GM19099 (cell line): ENCODE results near the gene ECHDC3.

Source experiments
- POLR2A ChIP-seq: IDR thresholded peaks from 3 replicates; pipeline ENCODE4 v1.6.1; 2011; ENCODE audit warnings: low read depth; ENCODE audit not compliant: insufficient read length; ENCODE audit errors: extremely low read depth

ECHDC3 gene

DNA sequence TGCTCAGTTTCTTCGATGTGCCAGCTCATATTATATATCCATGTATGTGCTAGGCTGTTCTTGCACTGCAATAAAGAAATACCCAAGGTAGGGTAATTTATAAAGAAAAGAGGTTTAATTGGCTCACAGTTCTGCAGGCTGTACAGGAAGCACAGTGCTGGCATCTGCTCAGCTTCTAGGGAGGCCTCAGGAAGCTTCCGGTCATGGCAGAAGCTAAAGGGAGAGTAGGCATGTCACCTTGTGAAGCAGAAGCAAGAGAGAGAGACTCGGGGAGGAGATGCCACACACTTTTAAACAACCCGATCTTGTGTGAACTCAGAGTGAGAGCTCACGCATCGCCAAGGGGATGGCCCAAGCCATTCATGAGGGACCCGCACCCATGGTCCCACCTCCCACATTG lies 13.8 kb upstream of the ECHDC3 start:
- TF ChIP-seq POLR2A, result no peak

DNA sequence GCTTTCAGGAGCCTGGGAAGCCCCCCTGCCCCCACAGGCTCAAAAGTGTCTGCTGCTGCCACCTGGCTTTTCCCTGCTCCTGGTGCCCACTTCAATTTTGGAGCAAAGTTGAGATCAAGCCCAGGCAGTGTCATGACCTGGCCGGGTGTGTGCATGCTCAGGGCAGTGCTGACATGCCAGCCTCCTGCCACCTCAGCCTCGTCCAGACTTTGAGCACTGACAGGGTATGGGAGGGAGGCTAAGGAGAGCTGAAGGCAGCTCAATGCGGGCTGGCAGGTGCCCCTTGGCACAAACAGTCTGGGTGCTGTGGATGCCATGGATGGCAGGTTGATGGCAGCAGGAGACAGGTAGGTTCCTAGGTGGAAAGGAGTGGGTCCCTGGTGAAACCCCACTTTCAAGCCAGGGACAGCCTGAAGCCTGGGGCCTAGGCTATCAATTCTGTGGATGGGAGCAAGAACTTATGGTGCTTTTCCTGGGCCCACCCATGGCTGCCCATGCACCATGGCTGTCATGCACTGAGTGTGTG lies 12.3 kb upstream of the ECHDC3 start:
- no peak for TF ChIP-seq POLR2A

DNA sequence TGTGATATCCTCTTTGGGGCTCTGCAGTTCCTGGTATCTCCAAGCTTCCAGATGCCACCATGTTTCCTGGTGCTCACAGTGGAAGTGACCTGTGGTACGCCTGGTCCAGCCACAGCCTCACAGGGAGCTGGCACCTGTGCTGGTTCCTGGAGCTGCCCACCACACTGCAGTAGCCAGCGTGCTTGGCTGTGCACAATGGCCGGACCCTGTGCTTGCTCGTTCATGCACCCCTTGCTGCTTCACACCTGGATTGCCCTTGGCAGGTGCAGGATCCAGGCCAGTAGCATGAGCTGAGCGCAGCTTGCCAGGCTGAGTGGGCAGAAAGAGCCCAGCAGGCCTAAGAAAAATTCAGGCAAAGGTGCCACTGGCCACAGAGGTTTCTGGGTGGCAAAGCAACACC lies 11.4 kb upstream of the ECHDC3 start:
- no peak for TF ChIP-seq POLR2A

DNA sequence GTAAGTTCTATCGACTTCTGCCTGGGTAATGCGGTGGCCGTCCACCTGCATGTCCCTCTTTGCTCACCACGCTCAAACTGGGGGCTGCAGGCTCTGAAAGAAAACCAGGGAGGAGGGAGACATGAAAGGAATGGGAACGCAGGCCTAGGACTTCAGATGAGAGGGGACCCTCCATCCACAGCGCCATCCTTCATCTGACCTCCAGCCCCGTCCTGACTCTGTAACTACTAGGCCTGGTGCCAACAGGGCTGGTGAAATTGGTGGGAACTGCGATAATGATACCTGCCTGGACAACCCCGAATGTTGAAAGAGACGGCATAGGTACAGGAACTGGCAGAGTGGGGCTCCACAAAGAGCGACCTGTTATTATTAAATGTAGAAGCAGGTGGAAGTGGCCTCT lies 1.3 kb upstream of the ECHDC3 start:
- no peak for TF ChIP-seq POLR2A

DNA sequence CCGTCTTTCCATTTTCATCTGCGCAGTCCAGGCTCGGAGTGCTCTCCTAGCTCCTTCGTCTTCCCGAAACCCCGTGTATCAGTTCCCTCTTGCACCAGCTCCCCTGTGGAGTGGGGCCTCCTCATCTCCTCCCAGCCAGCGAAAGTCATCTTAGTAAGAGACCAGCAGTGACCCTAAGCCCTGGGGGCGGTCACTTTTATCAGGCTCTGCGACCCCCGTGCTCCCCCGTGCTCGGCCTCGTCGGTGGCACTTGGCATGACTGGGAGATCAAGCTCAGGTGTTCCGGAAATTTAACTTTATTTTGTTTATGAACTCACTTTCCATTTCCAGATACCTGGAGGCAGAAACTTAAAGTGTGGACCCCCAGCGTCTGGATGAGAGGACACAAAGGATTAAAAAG lies 574 bp upstream of the ECHDC3 start:
- no peak for TF ChIP-seq POLR2A

DNA sequence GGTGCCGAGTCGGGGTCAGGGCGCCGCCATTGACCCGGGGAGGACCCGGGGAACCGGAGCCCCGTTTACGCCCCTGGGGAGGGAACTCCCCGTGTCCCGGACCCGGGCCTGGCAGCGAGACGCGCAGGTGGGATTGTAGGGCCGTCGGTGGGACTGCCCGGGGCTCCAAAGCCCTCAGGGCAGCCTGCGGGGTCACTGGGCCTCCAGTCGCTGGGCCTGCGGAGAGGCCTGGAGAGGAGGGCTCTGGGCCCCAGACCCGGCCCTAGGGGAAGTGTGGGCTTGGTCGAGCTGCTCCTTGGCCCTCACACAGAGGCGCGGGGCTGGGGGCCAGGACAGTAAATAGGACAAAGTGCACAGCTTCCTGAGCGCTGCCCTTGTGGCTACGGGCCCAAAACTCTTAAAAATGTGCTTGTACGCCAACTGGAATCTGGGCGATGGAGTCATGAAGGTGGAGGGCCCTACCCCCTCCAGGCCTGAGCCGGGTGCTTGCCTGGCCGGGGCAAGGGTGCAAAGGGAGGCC lies 657 bp downstream of the ECHDC3 start:
- TF ChIP-seq POLR2A, result no peak

DNA sequence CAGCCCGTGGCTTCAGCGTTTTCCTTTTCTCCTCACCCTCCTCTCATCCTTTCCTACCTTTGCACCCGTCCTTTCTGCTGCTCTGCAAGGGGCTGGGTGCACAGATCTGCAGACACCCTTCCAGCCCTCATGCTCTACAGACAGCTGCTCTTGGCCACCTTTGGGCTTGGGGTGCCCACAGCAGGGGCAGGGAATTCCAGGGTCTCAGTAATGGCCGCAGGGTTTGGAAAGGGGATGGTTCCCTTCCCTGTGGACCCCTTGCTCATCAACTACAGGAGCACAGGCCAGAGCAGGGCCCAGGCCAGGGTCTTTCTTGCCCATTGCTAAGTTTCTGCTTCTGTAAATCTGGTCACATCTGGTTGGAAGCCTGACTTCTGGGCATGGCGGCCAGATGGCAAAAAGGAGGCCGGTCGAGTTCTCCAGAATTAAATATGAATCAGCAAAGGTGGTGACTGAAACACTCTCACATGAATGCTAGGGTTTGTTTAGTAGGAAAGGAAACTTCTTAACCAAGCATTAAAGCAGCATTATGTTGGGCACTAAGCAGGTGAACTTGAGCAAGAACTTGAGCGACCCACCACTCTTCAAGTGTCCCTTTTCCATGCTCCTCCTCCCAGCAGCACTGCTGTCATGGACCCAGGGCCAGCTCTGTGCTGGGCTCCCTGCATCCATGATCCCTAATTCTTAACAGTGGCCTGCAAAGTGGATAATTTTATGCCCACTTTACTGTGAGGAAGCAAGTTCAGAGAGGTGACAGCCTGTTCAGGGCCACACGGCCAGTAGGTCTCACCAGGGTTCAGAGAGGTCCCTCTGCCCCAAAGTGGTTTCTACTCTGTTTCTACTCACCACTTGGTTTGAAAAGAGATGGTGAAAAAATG lies 1.5 kb downstream of the ECHDC3 start:
- TF ChIP-seq POLR2A, result no peak

DNA sequence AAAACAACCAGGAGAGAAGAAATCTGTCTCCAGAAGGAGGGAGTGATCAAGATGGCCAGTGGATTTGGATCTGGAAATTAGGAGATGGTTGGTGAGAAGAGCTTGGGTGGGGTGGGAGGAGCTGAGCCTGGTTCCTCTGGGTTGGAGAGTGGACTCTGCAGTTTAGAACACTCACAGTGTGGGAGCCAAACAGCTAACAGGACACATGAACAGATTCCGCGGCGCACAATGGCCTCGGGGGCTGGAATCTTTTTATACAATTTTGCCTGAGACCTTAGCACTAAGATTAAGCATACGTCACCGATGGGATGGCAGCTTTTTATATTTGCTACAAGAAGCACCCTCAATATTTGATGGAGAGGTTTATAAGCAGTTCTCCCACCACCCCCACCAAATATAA lies 2.9 kb downstream of the ECHDC3 start:
- no peak for TF ChIP-seq POLR2A

DNA sequence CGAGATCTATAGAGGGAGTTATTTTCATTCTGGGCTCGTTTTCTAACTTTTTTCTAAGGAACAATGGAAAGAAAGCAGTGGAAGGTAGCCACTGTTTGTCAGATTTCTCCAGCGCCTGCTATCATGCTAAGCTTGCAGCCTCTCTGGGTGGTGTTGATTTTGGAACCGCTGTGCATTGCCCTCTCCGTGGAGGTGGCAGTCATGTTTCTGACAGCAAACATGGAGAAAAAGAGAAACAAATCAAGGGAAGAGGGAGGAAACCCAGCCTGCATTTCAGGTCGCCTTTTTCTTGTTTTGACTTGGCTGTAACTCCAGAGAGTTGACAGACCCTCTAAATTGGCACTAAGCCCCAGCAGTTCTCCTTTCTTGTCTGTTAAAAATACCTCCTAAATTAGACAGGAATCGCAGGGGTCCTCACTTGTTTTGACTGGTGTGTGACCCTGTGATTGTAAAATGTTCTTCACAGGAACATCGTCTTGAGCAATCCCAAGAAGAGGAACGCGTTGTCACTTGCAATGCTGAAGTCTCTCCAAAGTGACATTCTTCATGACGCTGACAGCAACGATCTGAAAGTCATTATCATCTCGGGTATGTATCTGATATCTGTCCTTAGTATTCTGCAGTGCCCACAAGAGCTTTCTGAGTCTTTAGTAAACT lies 4.8 kb downstream of the ECHDC3 start:
- no peak for TF ChIP-seq POLR2A

DNA sequence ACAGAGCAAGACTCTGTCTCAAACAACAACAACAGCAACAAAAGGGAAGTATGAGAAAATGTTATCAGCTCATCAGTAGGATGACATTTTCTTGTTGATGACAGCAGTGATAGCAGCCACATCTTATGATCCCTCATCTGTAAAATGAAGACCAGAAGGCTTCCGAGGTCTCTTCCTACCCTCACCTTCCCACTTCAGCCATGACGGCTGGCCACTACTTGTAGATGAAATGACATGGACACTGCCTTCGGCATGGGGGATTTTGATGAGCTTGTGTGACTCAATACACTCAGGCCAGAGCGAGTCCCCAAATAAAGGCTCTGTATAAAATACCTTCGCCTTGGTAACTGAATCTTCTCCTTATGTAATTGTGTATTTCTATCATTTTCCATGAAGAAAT lies 6.7 kb downstream of the ECHDC3 start:
- TF ChIP-seq POLR2A, result no peak

DNA sequence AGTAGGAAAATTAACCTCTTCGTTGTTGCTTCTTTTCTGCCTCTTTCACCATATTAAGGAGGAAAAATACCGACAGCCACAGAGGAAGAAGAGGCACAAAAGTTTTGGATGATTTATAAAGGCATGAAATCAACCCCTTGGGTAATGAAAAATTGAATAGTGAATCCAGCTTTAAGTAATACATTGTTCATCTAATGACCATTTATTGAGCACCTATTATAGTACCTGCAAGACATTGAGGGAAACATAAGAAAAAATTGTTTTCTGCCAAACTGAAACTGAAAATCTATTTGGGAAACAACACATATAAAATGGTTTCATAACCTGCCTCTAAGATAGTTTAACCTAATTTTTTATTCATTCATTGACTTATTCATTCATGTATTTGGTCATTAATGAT lies 8.2 kb downstream of the ECHDC3 start:
- TF ChIP-seq POLR2A, result no peak

DNA sequence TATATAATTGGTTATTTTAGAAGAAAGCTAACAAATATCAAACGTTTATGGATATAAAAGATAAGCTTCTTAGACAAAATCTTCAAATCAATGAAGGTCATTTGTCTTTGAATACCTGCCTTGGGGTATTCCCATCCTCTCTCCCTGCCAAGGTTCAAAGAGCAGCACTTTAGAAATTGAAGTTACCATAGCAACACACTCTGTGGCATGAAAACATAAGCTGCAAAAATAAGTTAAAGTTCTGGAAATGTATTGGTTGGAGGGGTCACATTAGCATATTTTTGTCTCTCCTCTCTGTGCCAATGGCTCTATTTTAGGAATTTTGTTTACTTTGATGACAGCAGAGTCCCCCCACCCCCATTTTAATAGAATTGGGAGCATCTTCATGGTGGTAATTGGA lies 12.0 kb downstream of the ECHDC3 start:
- TF ChIP-seq POLR2A, result no peak

DNA sequence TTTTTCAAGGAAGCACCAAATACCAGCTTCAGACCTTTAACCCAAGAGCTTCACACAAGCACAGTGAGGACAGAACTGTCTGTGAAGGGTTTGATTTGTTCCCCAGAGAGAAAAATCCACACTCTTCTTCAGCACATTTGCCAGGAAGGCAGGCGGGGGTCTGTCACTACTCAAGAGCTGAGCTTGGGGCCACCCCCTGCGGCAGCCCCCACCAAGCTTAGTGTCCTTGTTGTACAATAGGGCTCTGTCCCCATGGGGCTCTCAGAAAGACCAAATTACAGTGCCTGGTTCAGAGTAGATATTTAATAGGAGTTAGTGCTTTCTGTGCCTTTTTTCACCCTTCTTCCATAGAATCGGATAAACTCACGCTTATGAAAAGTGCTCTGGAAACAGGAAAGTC lies 12.4 kb downstream of the ECHDC3 start:
- TF ChIP-seq POLR2A, result no peak

DNA sequence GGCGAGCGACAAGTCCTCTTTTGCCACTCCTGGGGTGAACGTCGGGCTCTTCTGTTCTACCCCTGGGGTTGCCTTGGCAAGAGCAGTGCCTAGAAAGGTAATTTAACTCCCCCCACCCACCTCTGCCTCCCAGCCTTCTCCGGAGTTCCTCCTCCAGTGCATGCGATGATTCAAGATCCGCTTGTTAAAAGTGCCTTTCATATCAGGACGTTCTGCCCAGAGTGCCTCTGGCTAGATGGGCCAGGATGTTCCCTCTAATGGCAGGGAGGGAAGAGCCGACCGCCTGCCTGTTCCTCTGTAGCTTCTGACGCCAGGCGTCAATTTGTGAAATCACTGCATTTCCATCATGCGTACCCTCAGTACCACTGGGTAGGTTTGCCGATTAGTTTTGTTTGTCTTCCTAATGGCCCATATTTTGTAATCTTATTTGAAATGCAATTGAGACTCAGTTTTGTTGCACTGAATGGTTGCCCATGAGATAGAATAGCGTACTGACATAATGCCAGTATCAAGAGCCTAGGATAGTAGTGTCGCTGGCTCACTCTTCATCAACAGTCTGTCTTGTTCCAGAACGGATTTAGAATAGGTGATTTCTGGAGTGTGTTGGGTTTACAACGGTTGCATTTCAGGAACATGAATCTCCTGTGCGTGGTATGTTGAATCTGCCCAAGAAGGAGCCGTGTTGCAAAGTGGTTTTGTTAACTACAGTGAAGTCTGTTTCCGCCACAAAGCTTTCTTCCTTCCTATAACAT lies 13.5 kb downstream of the ECHDC3 start:
- TF ChIP-seq POLR2A, result no peak

DNA sequence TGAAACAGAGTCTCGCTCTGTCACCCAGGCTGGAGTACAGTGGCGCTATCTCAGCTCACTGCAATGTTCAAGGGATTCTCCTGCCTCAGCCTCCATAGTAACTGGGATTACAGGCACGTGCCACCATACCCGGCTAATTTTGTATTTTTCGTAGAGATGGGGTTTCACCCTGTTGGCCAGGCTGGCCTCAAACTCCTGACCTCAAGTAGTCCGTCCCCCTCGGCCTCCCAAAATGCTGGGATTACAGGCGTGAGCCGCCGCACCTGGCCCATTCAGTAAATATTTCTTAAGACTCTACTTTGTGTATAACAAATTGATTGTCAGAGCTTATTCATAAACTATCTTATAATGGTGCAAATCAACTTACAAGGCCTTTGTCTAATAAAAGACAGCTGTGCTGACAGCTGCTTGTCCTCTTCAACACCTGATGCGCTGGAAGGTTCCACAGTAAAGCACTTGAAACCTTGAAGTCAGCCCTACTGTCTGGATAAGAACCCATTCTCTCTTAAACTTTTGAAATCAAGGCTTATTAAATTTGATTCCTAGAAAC lies 14.7 kb downstream of the ECHDC3 start:
- no peak for TF ChIP-seq POLR2A
